HG02678 (cell line): Measurements from ENCODE around the gene DDAH1.

Experiments
- ATAC-seq: cut with Tn5 transposase; IDR thresholded peaks from one replicate; pipeline ENCODE4 v1.9.1; 2021; ENCODE audit warnings: mild to moderate bottlenecking, moderate library complexity; ENCODE audit not compliant: unreplicated experiment

DDAH1 gene

GRCh38 chr1:85397490-85398032 lies 67.4 kb downstream of the DDAH1 start:
- no peak for ATAC-seq

GRCh38 chr1:85396194-85396593 lies 68.8 kb downstream of the DDAH1 start:
- ATAC-seq: no peak

GRCh38 chr1:85394130-85394529 lies 70.8 kb downstream of the DDAH1 start:
- ATAC-seq: no peak

GRCh38 chr1:85393490-85393889 lies 71.5 kb downstream of the DDAH1 start:
- ATAC-seq: no peak

- ATAC-seq: no peak
These were observed 76.5 kb downstream of the DDAH1 start for GRCh38 chr1:85388416-85388815.

- ATAC-seq: no peak
These were observed 77.2 kb downstream of the DDAH1 start for GRCh38 chr1:85387781-85388180.

- ATAC-seq: no peak
These were observed 78.8 kb downstream of the DDAH1 start for GRCh38 chr1:85386068-85386722.

- ATAC-seq: no peak
These were observed 85.5 kb downstream of the DDAH1 start for GRCh38 chr1:85379203-85380136.

- ATAC-seq: no peak
These were observed 86.4 kb downstream of the DDAH1 start for GRCh38 chr1:85378534-85378933.

GRCh38 chr1:85376356-85376755 lies 88.6 kb downstream of the DDAH1 start:
- ATAC-seq: no peak

GRCh38 chr1:85375493-85375892 lies 89.5 kb downstream of the DDAH1 start:
- no peak for ATAC-seq

- no peak for ATAC-seq
These were observed 90.8 kb downstream of the DDAH1 start for GRCh38 chr1:85374160-85374559.

- ATAC-seq: no peak
These were observed 91.6 kb downstream of the DDAH1 start for GRCh38 chr1:85373378-85373708.

GRCh38 chr1:85372683-85373377 lies 92.1 kb downstream of the DDAH1 start:
- ATAC-seq: no peak

- ATAC-seq: no peak
These were observed 93.9 kb downstream of the DDAH1 start for GRCh38 chr1:85371021-85371420.

GRCh38 chr1:85368073-85368770 lies 96.7 kb downstream of the DDAH1 start:
- no peak for ATAC-seq

GRCh38 chr1:85366391-85367170 lies 98.4 kb downstream of the DDAH1 start:
- no peak for ATAC-seq

GRCh38 chr1:85365851-85366250 lies 99.1 kb downstream of the DDAH1 start:
- ATAC-seq: no peak

GRCh38 chr1:85363521-85363920 lies 101.4 kb downstream of the DDAH1 start:
- no peak for ATAC-seq

- no peak for ATAC-seq
These were observed 101.9 kb downstream of the DDAH1 start for GRCh38 chr1:85363092-85363491.
